HCT116 (cell line): Measurements from ENCODE around the gene VRTN.

Experiments used
- CEBPB ChIP-seq: IDR thresholded peaks from 2 replicates; pipeline ENCODE4 v1.6.1; 2012; ENCODE audit warnings: low read depth
- CTCF ChIP-seq, 3 experiments: fragments of 200-600 bp in 1 of 3; sonication (generic) in 1 of 3; IDR thresholded peaks in 2 of 3; conservative IDR thresholded peaks in 1 of 3; 2 replicates each; pipeline ENCODE4 v1.5.1; 2012 to 2017; ENCODE audit warnings: low read depth in 2 of 3, low read length in 2 of 3, antibody characterized with exemption in 1 of 3, borderline replicate concordance in 1 of 3, control low read depth in 1 of 3, mild to moderate bottlenecking in 1 of 3, mixed read lengths in 1 of 3, mixed run types in 1 of 3, moderate library complexity in 1 of 3; ENCODE audit not compliant: insufficient read depth in 1 of 3
- EZH2 ChIP-seq: fragments of 200-600 bp; sonication (generic); IDR thresholded peaks from 2 replicates; pipeline ENCODE4 v1.6.1; 2017; ENCODE audit warnings: antibody characterized with exemption, mixed run types
- POLR2AphosphoS5 ChIP-seq: IDR thresholded peaks from 2 replicates; pipeline ENCODE4 v1.6.1; 2011; ENCODE audit warnings: mild to moderate bottlenecking, low read depth, low read length, moderate library complexity
- RAD21 ChIP-seq: IDR thresholded peaks from 2 replicates; pipeline ENCODE4 v1.6.1; 2012; ENCODE audit warnings: low read depth, mild to moderate bottlenecking

- TF ChIP-seq POLR2AphosphoS5 (no peak), CTCF (IDR thresholded peaks at IDR 0.05 in 2 of 3, conservative IDR thresholded peaks at IDR 0.05 in 1 of 3; ENCODE audit: borderline replicate concordance in 1 of 3, insufficient read depth in 1 of 3, low read depth in 2 of 3, low read length in 2 of 3) (no peak), CEBPB (no peak), RAD21 (no peak), EZH2 (no peak)
These were observed 34.7 kb upstream of the VRTN start for GRCh38 chr14:74313601-74314000.
